Chondrocyte (in vitro differentiated cells): Measurements from ENCODE around the gene MFSD8. TPM values are rescaled to one million over a fixed set of nuclear protein-coding genes. Genes with fewer than 3 reads are reported as not detected.
A peak's percentile ranks its signal among the peaks of the same experiment; 100 is the strongest.

ENCODE experiments used
- DNase-seq: peaks from one replicate; pipeline ENCODE4 v3.0.0; 2021; ENCODE audit warnings: mixed read lengths, low spot score
- H3K27ac Mint-ChIP-seq: one replicate; pipeline ENCODE4 v1.8.0; 2021; ENCODE audit warnings: mild to moderate bottlenecking, moderate library complexity, mixed read lengths; ENCODE audit not compliant: unreplicated experiment
- H3K27me3 Mint-ChIP-seq: 2 replicates; pipeline ENCODE4 v1.8.0; 2021; ENCODE audit warnings: low read depth, mixed read lengths
- H3K36me3 Mint-ChIP-seq: 2 replicates; pipeline ENCODE4 v1.8.0; 2021; ENCODE audit warnings: low read depth, mixed read lengths
- H3K4me1 Mint-ChIP-seq: 2 replicates; pipeline ENCODE4 v1.8.0; 2021; ENCODE audit warnings: low read depth, mild to moderate bottlenecking, mixed read lengths
- H3K4me3 Mint-ChIP-seq: one replicate; pipeline ENCODE4 v1.8.0; 2021; ENCODE audit warnings: mild to moderate bottlenecking, moderate library complexity, mixed read lengths; ENCODE audit not compliant: unreplicated experiment
- H3K9me3 Mint-ChIP-seq: 2 replicates; pipeline ENCODE4 v1.8.0; 2021; ENCODE audit warnings: low read depth, mixed read lengths
- CTCF ChIP-seq: fragments of 200-600 bp; sonication (generic); IDR thresholded peaks from 2 replicates; pipeline ENCODE4 v1.5.0; 2021; ENCODE audit warnings: antibody characterized with exemption, mild to moderate bottlenecking, moderate library complexity
- total RNA-seq: library from RNA; stranded (reverse); gene quantifications from 3 replicates; pipeline ENCODE4 v1.2.1, GENCODE V29; 2021

MFSD8 gene
- total RNA-seq, 1 donor from 2014 or later = 16.4 TPM

GRCh38 chr4:127880763-127881562 is 84.0 kb downstream of the MFSD8 start, which contains the start of gene PLK4:
Gene PLK4 (plus strand): TSS chr4:127880893. CDS start chr4:127881135, 242 bp downstream.
- Mint-ChIP-seq H3K4me1 (peaks cover 23% of the 10 kb centered on the region), H3K36me3 (peaks cover 3% of the 10 kb centered on the region)

GRCh38 chr4:127875791-127876190 is 89.2 kb downstream of the MFSD8 start:
- Mint-ChIP-seq H3K4me1 (peaks cover 23% of the 10 kb centered on the region), H3K4me3 (no peak overlapping the region)

More at GRCh38 chr4:127880763-127881562, 84.0 kb downstream of the MFSD8 start, which contains the start of gene PLK4:
- TF ChIP-seq CTCF = no peak
- Mint-ChIP-seq H3K27me3 (no peaks in the 10 kb centered on the region), H3K4me3 (peak within 1 kb of the TSS; percentile 99), H3K9me3 (no peaks in the 10 kb centered on the region), H3K27ac (peak within 1 kb of the TSS; percentile 99)
- DNase-seq = peak; percentile 98

GRCh38 chr4:127870688-127871087 is 94.3 kb downstream of the MFSD8 start:
- no peak for DNase-seq
- Mint-ChIP-seq H3K9me3 (peaks cover 4% of the 10 kb centered on the region), H3K4me1 (peaks cover 23% of the 10 kb centered on the region), H3K36me3 (no peaks in the 10 kb centered on the region), H3K27ac (peak overlapping the region; percentile 76), H3K27me3 (no peaks in the 10 kb centered on the region), H3K4me3 (peak overlapping the region; percentile 39)
- no peak for TF ChIP-seq CTCF

More at GRCh38 chr4:127875791-127876190, 89.2 kb downstream of the MFSD8 start:
- H3K36me3 Mint-ChIP-seq = peaks cover under 1% of the 10 kb centered on the region
- H3K27me3 Mint-ChIP-seq = no peaks in the 10 kb centered on the region
- TF ChIP-seq CTCF = no peak
- H3K27ac Mint-ChIP-seq = no peak overlapping the region
- no peaks in the 10 kb centered on the region for H3K9me3 Mint-ChIP-seq
- DNase-seq = no peak

- H3K4me3 Mint-ChIP-seq = peak overlapping the region; percentile 39
- H3K36me3 Mint-ChIP-seq = no peaks in the 10 kb centered on the region
- peaks cover 4% of the 10 kb centered on the region for H3K9me3 Mint-ChIP-seq
- TF ChIP-seq CTCF = no peak
- peak overlapping the region; percentile 76 for H3K27ac Mint-ChIP-seq
- H3K27me3 Mint-ChIP-seq = no peaks in the 10 kb centered on the region
- peaks cover 23% of the 10 kb centered on the region for H3K4me1 Mint-ChIP-seq
- DNase-seq = no peak
Observed at GRCh38 chr4:127870281-127870680, 94.7 kb downstream of the MFSD8 start.

- Mint-ChIP-seq H3K9me3 (peaks cover 6% of the 10 kb centered on the region), H3K27me3 (no peaks in the 10 kb centered on the region), H3K27ac (no peak overlapping the region), H3K4me3 (no peak overlapping the region), H3K4me1 (peaks cover 23% of the 10 kb centered on the region), H3K36me3 (no peaks in the 10 kb centered on the region)
- TF ChIP-seq CTCF = no peak
- DNase-seq = no peak
Observed at GRCh38 chr4:127868196-127868595, 96.8 kb downstream of the MFSD8 start.

Other genes starting within 250 kb of the MFSD8 start
- not detected in 3 replicates for gene SLC25A31, start 234.8 kb downstream of the MFSD8 start, total RNA-seq
- 3.7 to 5.7 TPM (median 4.0 TPM) in 3 replicates for gene HSPA4L, start 182.9 kb downstream of the MFSD8 start, total RNA-seq
- gene PLK4, start 84.3 kb downstream of the MFSD8 start, total RNA-seq = 3.1 to 6.8 TPM (median 3.1 TPM) in 3 replicates
- 7.8 to 9.9 TPM (median 8.8 TPM) in 3 replicates for gene ABHD18, start 233 bp upstream of the MFSD8 start, total RNA-seq
- 20.9 to 23.6 TPM (median 21.9 TPM) in 3 replicates for gene LARP1B, start 96.1 kb upstream of the MFSD8 start, total RNA-seq